NCI-H526 treated with DMSO at 0.1 percent for 48 hours (cell line): ENCODE measurements around the gene SORCS3.

ENCODE experiments used
- DNase-seq: peaks from one replicate; lab custom pipeline; 2025; lab: John Stamatoyannopoulos, UW

SORCS3 gene

GRCh38 chr10:104850023-104850422 is 208.9 kb downstream of the SORCS3 start:
- DNase-seq: no peak

GRCh38 chr10:104867966-104868598 is 227.0 kb downstream of the SORCS3 start:
- no peak for DNase-seq

DNA sequence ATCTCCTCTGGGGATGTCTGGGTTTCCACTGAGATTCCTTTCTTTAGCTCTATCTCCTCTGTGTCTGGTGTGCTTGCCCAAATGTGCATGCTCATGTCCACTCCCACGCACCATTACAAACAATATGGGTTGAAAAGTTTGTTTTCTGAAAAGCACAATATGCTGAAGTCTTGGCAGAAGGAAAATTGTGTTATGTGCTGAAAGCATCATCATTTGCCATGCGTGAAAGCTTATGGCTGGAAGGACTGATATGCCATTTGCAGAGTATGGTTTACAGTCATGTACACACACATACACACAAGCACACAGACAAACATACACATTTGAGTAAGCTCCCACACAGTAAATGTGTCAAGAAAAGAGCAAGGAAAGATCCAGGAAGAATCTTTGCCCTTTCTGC is 231.6 kb downstream of the SORCS3 start:
- DNase-seq: no peak

GRCh38 chr10:104873161-104873560 is 232.1 kb downstream of the SORCS3 start:
- no peak for DNase-seq

- DNase-seq: no peak
Measured at GRCh38 chr10:104875561-104875960, 234.5 kb downstream of the SORCS3 start.

- no peak for DNase-seq
Measured at GRCh38 chr10:104880624-104881398, 239.7 kb downstream of the SORCS3 start.

DNA sequence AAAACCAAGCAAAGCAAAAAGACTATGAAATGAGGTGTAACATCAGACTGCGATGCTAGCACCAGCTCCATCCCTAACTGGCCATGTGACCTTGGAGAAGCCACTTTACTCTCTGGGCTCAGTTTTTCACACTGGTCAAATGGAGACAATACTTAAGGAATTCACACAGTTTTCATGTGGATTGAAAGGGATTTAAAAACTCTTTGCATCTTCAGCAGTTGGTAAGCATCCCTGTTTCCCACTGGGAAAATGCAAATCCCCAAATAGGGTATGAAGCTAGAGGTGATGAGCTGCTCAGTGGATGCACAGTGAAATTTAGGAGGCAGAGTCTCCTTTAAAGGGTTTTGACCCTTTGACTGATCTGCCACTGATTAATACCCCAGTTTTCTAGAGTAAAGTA is 240.7 kb downstream of the SORCS3 start:
- DNase-seq: no peak

DNA sequence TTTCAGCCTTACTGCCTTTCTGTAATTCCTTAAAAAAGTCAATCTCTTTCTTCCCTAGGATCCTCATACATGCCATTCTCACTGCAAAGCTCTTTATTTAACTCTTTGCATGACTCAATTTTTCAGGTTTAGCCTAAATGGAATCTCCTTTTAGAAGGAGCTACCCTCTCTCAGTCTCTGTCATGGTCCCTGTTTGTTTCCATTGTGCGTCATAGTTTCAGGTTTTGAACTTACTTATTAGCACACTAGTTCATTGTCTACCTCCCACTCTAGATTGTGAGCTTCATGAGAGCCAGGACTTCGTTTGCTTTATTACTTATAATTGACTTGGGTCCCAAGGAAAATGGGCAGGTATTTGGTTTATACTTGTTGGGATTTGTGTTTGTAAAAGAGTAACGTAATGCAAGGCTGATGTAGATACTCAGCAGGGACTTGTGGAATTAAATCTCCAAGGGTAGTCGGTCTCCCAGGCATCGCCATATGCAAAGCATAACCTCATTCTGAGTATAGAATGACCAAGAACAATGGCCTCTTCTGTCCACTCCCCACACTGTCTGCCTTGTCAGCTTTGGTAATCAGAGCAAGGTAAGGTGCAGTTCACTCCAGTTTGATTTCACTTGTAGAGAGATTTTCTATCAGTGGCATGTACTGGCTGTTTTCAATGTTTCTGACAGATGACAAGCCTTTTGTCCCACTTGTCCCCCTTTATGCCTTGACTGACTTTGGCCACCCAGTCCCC is 252.0 kb downstream of the SORCS3 start:
- no peak for DNase-seq

GRCh38 chr10:104893701-104894100 is 252.6 kb downstream of the SORCS3 start:
- no peak for DNase-seq

GRCh38 chr10:104894681-104895080 is 253.6 kb downstream of the SORCS3 start:
- DNase-seq: no peak

DNA sequence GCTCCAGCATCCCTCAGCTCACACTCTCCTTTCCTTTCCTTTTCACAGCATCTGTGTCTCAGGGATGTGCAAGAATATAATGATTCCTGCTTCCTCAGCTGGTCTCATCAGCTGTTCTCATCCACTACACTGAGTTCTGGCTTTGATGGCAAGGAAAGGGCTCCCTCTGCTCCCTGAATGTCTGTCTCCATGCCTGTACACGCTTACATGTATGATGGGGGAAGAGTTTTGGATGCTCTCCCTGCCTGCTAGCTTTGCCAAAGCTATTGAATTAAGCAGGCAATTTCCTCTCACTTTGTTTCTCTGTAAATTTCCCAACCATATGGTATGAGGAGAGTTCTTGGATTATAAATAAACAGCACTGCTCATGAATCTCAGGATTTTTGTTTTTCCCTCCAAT is 254.5 kb downstream of the SORCS3 start:
- DNase-seq: no peak

DNA sequence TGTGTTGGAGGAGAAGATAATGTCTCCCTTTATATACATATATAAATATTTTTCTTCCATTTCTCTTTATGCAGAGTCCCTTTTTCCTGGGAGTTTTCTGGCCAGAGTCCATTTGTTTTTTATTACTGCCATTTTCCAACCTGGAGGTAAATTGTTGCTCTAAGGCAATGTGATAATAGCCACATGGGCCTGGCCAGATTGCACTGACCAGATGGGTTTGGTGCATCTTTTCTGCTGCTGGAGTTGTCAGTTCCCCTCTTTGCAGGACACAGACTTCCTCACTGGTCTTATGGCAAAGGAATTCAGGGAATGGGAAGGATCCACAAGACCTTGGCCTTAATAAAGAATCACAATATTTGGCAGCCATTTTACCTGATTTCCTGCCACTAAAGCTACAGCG is 254.9 kb downstream of the SORCS3 start:
- no peak for DNase-seq

- DNase-seq: no peak
Measured at GRCh38 chr10:104897696-104898095, 256.6 kb downstream of the SORCS3 start.

DNA sequence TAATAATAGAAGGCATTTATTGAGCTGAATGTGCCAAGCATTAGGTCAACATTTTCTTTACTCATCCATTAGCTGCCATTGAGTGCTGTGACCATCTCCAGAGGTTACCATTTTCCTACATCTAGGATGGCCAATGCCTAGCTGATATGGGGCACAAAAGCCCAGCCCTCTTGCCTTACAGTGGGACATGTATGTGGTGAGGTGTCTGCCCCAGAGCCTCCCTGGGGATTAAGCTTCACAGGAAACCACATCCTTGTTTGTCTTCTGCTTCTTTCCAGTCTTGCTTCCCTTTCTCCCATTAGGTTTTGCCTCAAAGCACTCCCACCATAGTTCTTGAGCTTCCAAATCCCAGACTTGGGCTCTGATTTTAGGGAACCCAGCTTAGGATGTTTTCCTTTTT is 258.7 kb downstream of the SORCS3 start:
- no peak for DNase-seq

DNA sequence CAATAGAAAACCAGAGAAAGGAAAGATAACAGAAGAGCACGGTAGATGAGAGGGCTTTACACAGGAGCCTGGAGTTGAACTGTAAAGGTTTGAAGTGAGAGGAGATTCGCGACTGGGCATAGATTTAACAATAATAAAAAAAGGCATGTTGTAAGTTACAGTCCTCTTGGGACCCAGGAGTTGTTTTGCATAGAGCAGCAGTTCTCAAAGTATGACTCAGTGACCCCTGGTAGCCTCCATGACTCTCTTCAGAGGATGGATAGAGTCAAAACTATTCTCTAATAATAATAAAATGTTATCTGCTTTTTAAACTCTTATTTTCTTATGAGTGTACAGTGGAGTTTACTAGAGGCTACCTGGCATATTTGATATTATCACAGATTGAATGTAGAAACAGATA is 262.3 kb downstream of the SORCS3 start:
- no peak for DNase-seq

- DNase-seq: no peak
Measured at GRCh38 chr10:104904753-104905323, 263.7 kb downstream of the SORCS3 start.

DNA sequence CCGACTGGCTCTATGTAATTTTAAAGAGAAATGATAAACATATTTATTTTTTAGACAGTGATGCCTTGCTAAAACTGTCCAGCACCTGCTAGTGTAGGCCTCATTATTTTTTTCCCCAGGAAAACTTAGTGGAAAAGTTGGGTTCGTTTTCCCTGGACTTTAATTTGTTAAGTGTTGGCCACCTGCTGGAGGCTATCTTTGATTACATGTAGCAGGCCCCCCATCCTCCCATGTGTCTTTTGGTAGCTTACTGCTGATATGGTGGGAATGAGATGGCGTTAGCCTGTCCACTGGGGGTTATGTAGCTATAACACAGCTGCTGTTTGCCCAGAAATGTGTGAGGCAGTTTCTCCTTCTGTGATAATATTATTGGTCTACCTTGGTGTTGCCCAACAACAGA is 265.0 kb downstream of the SORCS3 start:
- no peak for DNase-seq

DNA sequence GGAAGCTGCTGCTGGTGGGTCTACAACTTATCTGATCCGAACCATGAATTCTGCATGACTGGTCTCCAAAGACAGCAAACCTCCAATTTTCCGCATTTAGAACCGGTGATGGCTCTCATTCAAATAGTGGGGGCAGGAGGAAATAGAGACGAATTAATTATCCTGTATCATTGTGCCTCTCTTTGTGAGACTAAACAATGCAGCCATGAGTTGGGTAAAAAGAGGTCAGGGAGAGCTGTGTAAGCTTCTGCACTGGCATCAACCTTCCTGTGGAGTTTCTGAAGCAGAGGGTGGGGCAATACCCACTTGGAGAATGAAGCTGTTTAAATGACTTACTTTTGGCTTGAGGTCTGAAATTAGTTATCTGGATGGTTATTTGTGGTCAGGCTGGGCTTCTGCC is 266.4 kb downstream of the SORCS3 start:
- DNase-seq: no peak

- DNase-seq: no peak
Measured at GRCh38 chr10:104908581-104908980, 267.5 kb downstream of the SORCS3 start.

- DNase-seq: no peak
Measured at GRCh38 chr10:104910712-104911111, 269.6 kb downstream of the SORCS3 start.

- no peak for DNase-seq
Measured at GRCh38 chr10:104913390-104913789, 272.3 kb downstream of the SORCS3 start.

- no peak for DNase-seq
Measured at GRCh38 chr10:104920476-104920875, 279.4 kb downstream of the SORCS3 start.

DNA sequence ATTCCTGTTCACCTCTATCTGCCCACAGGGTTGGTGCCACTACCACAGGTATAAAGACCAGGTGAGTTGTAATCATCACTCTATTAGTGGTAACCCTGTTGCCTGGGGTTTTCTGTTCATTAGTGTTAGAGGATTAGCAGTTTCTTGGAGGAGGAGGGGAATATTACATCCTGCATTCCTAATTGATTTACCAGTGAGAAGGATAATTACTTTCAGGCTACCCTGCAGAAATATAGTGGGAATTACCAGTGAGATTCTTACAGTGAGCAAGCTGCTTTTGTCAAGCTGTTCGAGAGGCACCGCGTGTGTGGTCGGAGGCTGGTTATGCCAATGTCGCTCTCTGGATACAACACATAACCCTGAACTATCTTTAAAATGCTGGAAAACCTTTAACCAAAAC is 280.7 kb downstream of the SORCS3 start:
- no peak for DNase-seq
